Stimulated activated naive B cell treated with anti-CD40 and anti-IgM and Interleukin-4, amounts not matched to agents 10 μg/mL and 1 μg/mL and 100 μg/mL, for 72 hours (primary cell): ENCODE measurements around the gene FHIP1A.

Experiments
- ATAC-seq, 2 donors: fragments of 150-1000 bp; cut with Tn5 transposase; replicated peaks; 2 replicates each; pipeline ENCODE4 v1.10.0; 2021; ENCODE audit warnings: moderate library complexity in 1 of 2
- DNase-seq: peaks from one replicate; pipeline ENCODE4 v3.0.0; 2021
- H3K27ac Mint-ChIP-seq: one replicate; pipeline ENCODE4 v1.8.0; 2022; ENCODE audit warnings: mild to moderate bottlenecking, mixed read lengths
- H3K27me3 Mint-ChIP-seq, 2 donors: one replicate each; pipeline ENCODE4 v1.8.0; 2022; ENCODE audit warnings: mixed read lengths in 2 of 2
- H3K36me3 Mint-ChIP-seq, 2 donors: one replicate each; pipeline ENCODE4 v1.8.0; 2022; ENCODE audit warnings: mixed read lengths in 2 of 2, mild to moderate bottlenecking in 1 of 2
- H3K4me1 Mint-ChIP-seq, 2 donors: one replicate each; pipeline ENCODE4 v1.8.0; 2022; ENCODE audit warnings: mixed read lengths in 2 of 2, mild to moderate bottlenecking in 1 of 2
- H3K4me3 Mint-ChIP-seq, 2 donors: one replicate each; pipeline ENCODE4 v1.8.0; 2022; ENCODE audit warnings: mild to moderate bottlenecking in 2 of 2, mixed read lengths in 2 of 2, moderate library complexity in 1 of 2
- H3K9me3 Mint-ChIP-seq, 2 donors: one replicate each; pipeline ENCODE4 v1.8.0; 2022; ENCODE audit warnings: mixed read lengths in 2 of 2, mild to moderate bottlenecking in 1 of 2

Gene FHIP1A

GRCh38 chr4:151429957-151430570 lies 21.1 kb downstream of the FHIP1A start:
- H3K36me3 Mint-ChIP-seq: no peaks in the 10 kb centered on the region
- H3K27me3 Mint-ChIP-seq: peaks cover 9 to 14% of the 10 kb centered on the region in 2 donors
- no peak for ATAC-seq
- H3K4me3 Mint-ChIP-seq: no peak overlapping the region
- peaks cover 0 to 3% of the 10 kb centered on the region in 2 donors for H3K9me3 Mint-ChIP-seq
- H3K27ac Mint-ChIP-seq: no peak overlapping the region
- no peaks in the 10 kb centered on the region for H3K4me1 Mint-ChIP-seq
- DNase-seq: no peak

- ATAC-seq (no peak), DNase-seq (no peak)
- Mint-ChIP-seq H3K4me3 (no peak overlapping the region), H3K9me3 (peaks cover 0 to under 1% of the 10 kb centered on the region in 2 donors), H3K27ac (no peak overlapping the region), H3K36me3 (no peaks in the 10 kb centered on the region), H3K27me3 (peaks cover 6 to 14% of the 10 kb centered on the region in 2 donors), H3K4me1 (no peaks in the 10 kb centered on the region)
Measured at GRCh38 chr4:151430740-151431457, 21.9 kb downstream of the FHIP1A start.

- DNase-seq: no peak
- Mint-ChIP-seq H3K27ac (no peak overlapping the region), H3K36me3 (no peaks in the 10 kb centered on the region), H3K9me3 (no peaks in the 10 kb centered on the region), H3K4me3 (no peak overlapping the region), H3K27me3 (peaks cover 5 to 14% of the 10 kb centered on the region in 2 donors), H3K4me1 (no peaks in the 10 kb centered on the region)
- no peak for ATAC-seq
Measured at GRCh38 chr4:151431728-151432127, 22.8 kb downstream of the FHIP1A start.

GRCh38 chr4:151432654-151433053 lies 23.7 kb downstream of the FHIP1A start:
- no peaks in the 10 kb centered on the region for H3K36me3 Mint-ChIP-seq

GRCh38 chr4:151434183-151434860 lies 25.3 kb downstream of the FHIP1A start:
- no peaks in the 10 kb centered on the region for H3K36me3 Mint-ChIP-seq

More at GRCh38 chr4:151432654-151433053, 23.7 kb downstream of the FHIP1A start:
- Mint-ChIP-seq H3K4me3 (no peak overlapping the region), H3K27me3 (peaks cover 5 to 14% of the 10 kb centered on the region in 2 donors), H3K9me3 (no peaks in the 10 kb centered on the region), H3K27ac (no peak overlapping the region), H3K4me1 (no peaks in the 10 kb centered on the region)
- no peak for DNase-seq
- ATAC-seq: no peak

GRCh38 chr4:151436093-151436518 lies 27.1 kb downstream of the FHIP1A start:
- Mint-ChIP-seq H3K9me3 (peaks cover 0 to 1% of the 10 kb centered on the region in 2 donors), H3K27me3 (peaks cover 13 to 16% of the 10 kb centered on the region in 2 donors), H3K36me3 (no peaks in the 10 kb centered on the region), H3K4me3 (no peak overlapping the region), H3K4me1 (no peaks in the 10 kb centered on the region), H3K27ac (no peak overlapping the region)
- ATAC-seq (no peak), DNase-seq (no peak)

More at GRCh38 chr4:151434183-151434860, 25.3 kb downstream of the FHIP1A start:
- H3K27ac Mint-ChIP-seq: no peak overlapping the region
- no peaks in the 10 kb centered on the region for H3K4me1 Mint-ChIP-seq
- no peak for DNase-seq
- H3K27me3 Mint-ChIP-seq: peaks cover 10 to 13% of the 10 kb centered on the region in 2 donors
- no peak for ATAC-seq
- no peak overlapping the region for H3K4me3 Mint-ChIP-seq
- H3K9me3 Mint-ChIP-seq: no peaks in the 10 kb centered on the region

- H3K27me3 Mint-ChIP-seq: peaks cover 12 to 16% of the 10 kb centered on the region in 2 donors
- H3K4me3 Mint-ChIP-seq: no peak overlapping the region
- DNase-seq (no peak), ATAC-seq (no peak)
- H3K27ac Mint-ChIP-seq: no peak overlapping the region
- H3K4me1 Mint-ChIP-seq: no peaks in the 10 kb centered on the region
- H3K9me3 Mint-ChIP-seq: peaks cover 0 to 1% of the 10 kb centered on the region in 2 donors
- H3K36me3 Mint-ChIP-seq: no peaks in the 10 kb centered on the region
Measured at GRCh38 chr4:151437505-151437904, 28.5 kb downstream of the FHIP1A start.

- Mint-ChIP-seq H3K27me3 (peaks cover 6 to 15% of the 10 kb centered on the region in 2 donors), H3K36me3 (no peaks in the 10 kb centered on the region), H3K9me3 (peaks cover 0 to 1% of the 10 kb centered on the region in 2 donors), H3K4me3 (no peak overlapping the region), H3K27ac (no peak overlapping the region), H3K4me1 (no peaks in the 10 kb centered on the region)
- no peak for ATAC-seq
- no peak for DNase-seq
Measured at GRCh38 chr4:151438154-151438553, 29.2 kb downstream of the FHIP1A start.

GRCh38 chr4:151439320-151439719 lies 30.3 kb downstream of the FHIP1A start:
- Mint-ChIP-seq H3K4me1 (no peaks in the 10 kb centered on the region), H3K9me3 (peaks cover 0 to 1% of the 10 kb centered on the region in 2 donors), H3K4me3 (no peak overlapping the region), H3K36me3 (no peaks in the 10 kb centered on the region), H3K27me3 (peaks cover 4 to 11% of the 10 kb centered on the region in 2 donors), H3K27ac (no peak overlapping the region)
- DNase-seq: no peak
- no peak for ATAC-seq

- Mint-ChIP-seq H3K4me1 (no peaks in the 10 kb centered on the region), H3K36me3 (no peaks in the 10 kb centered on the region), H3K27ac (no peak overlapping the region), H3K27me3 (peaks cover 14 to 21% of the 10 kb centered on the region in 2 donors), H3K9me3 (peaks cover 0 to 1% of the 10 kb centered on the region in 2 donors), H3K4me3 (no peak overlapping the region)
- no peak for DNase-seq
- ATAC-seq: no peak
Measured at GRCh38 chr4:151442002-151442401, 33.0 kb downstream of the FHIP1A start.

- Mint-ChIP-seq H3K27me3 (peaks cover 10 to 17% of the 10 kb centered on the region in 2 donors), H3K36me3 (no peaks in the 10 kb centered on the region), H3K27ac (no peak overlapping the region), H3K4me1 (no peaks in the 10 kb centered on the region), H3K9me3 (peaks cover 0 to 1% of the 10 kb centered on the region in 2 donors), H3K4me3 (no peak overlapping the region)
- ATAC-seq (no peak), DNase-seq (no peak)
Measured at GRCh38 chr4:151443247-151443646, 34.3 kb downstream of the FHIP1A start.

- peaks cover 0 to 1% of the 10 kb centered on the region in 2 donors for H3K9me3 Mint-ChIP-seq
- H3K27ac Mint-ChIP-seq: no peak overlapping the region
- peaks cover 10 to 21% of the 10 kb centered on the region in 2 donors for H3K27me3 Mint-ChIP-seq
- DNase-seq (no peak), ATAC-seq (no peak)
- no peak overlapping the region for H3K4me3 Mint-ChIP-seq
- no peaks in the 10 kb centered on the region for H3K36me3 Mint-ChIP-seq
- no peaks in the 10 kb centered on the region for H3K4me1 Mint-ChIP-seq
Measured at GRCh38 chr4:151443752-151444151, 34.8 kb downstream of the FHIP1A start.

GRCh38 chr4:151446208-151446607 lies 37.2 kb downstream of the FHIP1A start:
- no peaks in the 10 kb centered on the region for H3K9me3 Mint-ChIP-seq
- DNase-seq: no peak
- no peak overlapping the region for H3K27ac Mint-ChIP-seq
- no peak for ATAC-seq
- H3K36me3 Mint-ChIP-seq: no peaks in the 10 kb centered on the region
- no peak overlapping the region for H3K4me3 Mint-ChIP-seq
- no peaks in the 10 kb centered on the region for H3K4me1 Mint-ChIP-seq
- H3K27me3 Mint-ChIP-seq: peaks cover 10 to 17% of the 10 kb centered on the region in 2 donors

GRCh38 chr4:151454513-151454912 lies 45.5 kb downstream of the FHIP1A start:
- H3K27me3 Mint-ChIP-seq: peaks cover 0 to 5% of the 10 kb centered on the region in 2 donors
- no peak for DNase-seq
- H3K27ac Mint-ChIP-seq: no peak overlapping the region
- no peak overlapping the region for H3K4me3 Mint-ChIP-seq
- no peaks in the 10 kb centered on the region for H3K36me3 Mint-ChIP-seq
- no peaks in the 10 kb centered on the region for H3K9me3 Mint-ChIP-seq
- no peaks in the 10 kb centered on the region for H3K4me1 Mint-ChIP-seq
- no peak for ATAC-seq
